NCI-H82 treated with DMSO at 0.1 percent for 48 hours (cell line): Measurements from ENCODE around the gene GSTM5.
"Not testable (repeated sequence)": the region's sequence is repeated elsewhere in the genome, so short reads cannot be mapped to it uniquely, and the experiment has no call there.

Source experiments
- DNase-seq: peaks from one replicate; lab custom pipeline; 2025; ENCODE audit not compliant: unreplicated experiment; lab: John Stamatoyannopoulos, UW

Gene GSTM5

GRCh38 chr1:109760581-109761226 is 48.7 kb downstream of the GSTM5 start:
- no peak for DNase-seq

DNA sequence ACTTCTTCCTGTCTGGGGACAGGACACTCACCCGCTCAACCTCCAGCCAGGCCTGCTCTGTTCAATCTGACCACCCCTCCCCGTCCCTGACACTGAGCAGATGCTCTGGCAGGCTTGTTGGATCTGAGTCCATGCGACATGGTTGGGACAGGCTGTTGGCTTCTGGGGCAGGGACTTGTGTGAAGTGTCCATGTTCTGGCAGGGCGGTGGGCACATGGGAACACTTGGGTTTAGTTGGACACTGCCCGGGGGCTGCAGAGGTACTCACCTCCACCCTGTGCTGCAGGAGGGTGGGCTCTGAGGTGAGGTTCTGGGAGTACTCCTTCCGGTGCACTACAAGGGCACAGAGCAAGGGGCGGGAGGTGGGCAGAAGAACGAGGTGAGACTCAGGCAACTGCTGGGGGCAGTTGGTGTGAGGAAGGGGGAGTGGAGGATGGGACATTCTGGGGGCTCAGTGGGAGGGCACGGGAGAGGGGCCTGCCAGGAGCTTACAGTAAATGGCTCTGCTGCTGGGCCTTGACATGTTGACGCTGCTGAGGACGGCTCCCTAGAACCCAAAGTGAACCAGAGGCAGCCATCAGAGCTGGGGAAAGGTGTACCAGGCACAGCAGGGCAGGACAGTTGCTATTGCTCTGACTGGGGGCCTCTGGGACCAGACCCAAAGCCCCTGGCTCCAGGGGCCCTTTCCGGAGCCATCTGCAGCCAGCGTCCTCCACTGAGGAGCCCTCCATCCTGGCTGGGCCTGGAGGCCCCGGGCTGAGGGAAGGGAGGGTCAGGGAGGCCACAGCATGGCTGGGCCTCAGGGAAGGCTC is 49.4 kb downstream of the GSTM5 start:
- DNase-seq, result no peak

- no peak for DNase-seq
Measured at GRCh38 chr1:109762039-109762585, 50.1 kb downstream of the GSTM5 start.

GRCh38 chr1:109762821-109763645 is 51.0 kb downstream of the GSTM5 start:
- DNase-seq, result no peak

DNA sequence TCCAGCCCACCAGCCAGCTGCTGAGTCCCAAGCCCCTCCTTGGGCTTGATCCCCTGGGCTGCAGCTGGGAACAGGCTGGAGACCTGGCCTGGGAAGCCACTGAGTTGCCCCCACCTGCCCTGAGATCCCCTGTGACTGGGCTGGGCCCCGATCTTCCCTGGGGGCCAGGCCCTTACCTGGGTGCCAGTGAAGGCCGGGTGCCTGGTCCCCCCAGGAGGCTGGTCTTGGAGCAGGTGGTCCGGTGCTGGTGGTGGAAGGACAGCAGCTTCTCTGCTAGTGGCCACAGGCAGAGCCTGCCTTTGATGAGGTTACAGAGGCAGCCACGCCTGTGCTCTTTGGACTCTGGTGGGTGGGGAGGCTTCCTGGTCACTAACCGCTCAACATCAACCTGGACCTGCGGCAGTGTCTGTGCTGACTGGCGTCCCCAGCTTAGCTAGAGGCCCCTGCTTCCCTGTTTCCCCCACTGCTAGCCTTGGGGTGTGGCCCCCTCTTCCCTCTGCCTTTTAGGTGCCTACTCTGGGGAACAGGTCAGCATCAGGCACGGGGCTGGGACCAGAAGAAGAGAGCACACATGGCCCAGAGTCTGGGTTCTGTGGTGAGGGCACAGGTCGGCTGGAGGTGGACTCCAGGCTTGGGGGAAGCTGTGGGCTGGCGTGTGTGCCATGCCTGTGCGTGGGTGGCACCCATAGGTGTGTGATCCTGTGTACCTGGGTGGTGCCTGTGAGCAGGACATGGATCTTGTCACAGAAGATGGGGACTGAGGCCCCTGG is 51.8 kb downstream of the GSTM5 start, which contains the start of gene EPS8L3:
Gene EPS8L3 (minus strand): TSS at position 278 of the 770 bp plus-strand sequence. CDS start 2,174 bp downstream, outside the sequence.
- no peak for DNase-seq

- DNase-seq, result no peak
Measured at GRCh38 chr1:109764561-109765482, 52.8 kb downstream of the GSTM5 start.

GRCh38 chr1:109765483-109765815 is 53.4 kb downstream of the GSTM5 start:
- no peak for DNase-seq

- DNase-seq, result no peak
Measured at GRCh38 chr1:109765896-109766615, 54.0 kb downstream of the GSTM5 start.

DNA sequence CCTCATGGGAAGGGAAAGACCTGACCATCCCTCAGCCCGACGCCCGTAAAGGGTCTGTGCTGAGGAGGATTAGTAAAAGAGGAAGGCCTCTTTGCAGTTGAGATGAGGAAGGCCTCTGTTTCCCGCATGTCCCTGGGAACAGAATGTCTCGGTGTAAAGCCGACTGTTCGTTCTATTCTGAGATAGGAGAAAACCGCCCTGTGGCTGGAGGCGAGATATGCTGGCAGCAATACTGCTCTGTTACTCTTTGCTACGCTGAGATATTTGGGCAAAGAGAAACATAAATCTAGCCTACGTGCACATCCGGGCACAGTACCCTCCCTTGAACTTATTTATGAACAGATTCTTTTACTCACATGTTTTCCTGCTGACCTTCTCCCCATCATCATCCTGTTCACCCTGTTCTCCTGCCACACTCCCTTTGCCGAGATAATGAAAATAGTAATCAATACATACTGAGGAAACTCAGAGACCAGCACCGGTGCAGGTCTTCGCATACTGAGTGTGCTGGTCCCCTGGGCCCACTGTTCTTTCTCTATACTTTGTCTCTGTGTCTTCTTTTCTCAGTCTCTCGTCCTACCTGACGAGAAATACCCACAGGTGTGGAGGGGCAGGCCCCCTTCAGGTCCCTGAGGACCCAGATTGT is 55.1 kb downstream of the GSTM5 start:
- DNase-seq, result not testable (repeated sequence)
